ENCODE measurements around the gene KCNMB1.

The KCNMB1 gene

DNA sequence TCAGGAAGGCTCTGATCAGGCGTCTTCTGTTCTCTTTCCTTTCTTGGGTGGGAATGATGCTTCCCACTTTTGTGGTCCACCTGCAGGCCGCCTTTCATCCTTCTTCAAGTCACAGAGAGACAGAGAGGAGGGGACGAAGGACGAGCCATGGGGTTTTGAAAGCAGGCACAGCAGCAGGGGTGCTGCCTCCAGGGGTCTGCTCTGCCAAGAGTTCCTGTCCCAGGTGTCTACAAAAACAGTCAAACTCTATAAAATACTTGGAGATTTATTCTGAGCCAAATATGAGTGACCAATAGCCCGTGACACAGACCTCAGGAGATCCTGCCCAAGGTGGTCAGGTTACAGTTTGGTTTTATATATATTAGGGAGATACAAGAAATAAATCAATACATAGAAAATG, 57.1 kb downstream of the KCNMB1 start:
- Histone ChIP-seq H3K36me3 (ENCODE audit: insufficient read depth, low read length) (no peaks in the 10 kb centered on the region), H3K4me3 (ENCODE audit: low read length, poor library complexity, severe bottlenecking) (peak overlapping the region; percentile 73), H3K4me1 (ENCODE audit: insufficient read depth, low read length, poor library complexity, severe bottlenecking) (peaks cover 91% of the 10 kb centered on the region), H3K9me3 (ENCODE audit: insufficient read depth, low read depth, low read length) (no peaks in the 10 kb centered on the region), H4K20me1 (ENCODE audit: insufficient read depth, low read length, poor library complexity, severe bottlenecking) (no peaks in the 10 kb centered on the region), H3K4me2 (ENCODE audit: low read depth, low read length, poor library complexity, severe bottlenecking) (peak overlapping the region; percentile 83), H3K79me2 (ENCODE audit: insufficient read depth, low read length) (peaks cover 65% of the 10 kb centered on the region), H2AFZ (ENCODE audit: low read length) (no peak overlapping the region), H3K9ac (ENCODE audit: low read depth, low read length, poor library complexity, severe bottlenecking) (peak overlapping the region; percentile 90), H3K27me3 (ENCODE audit: insufficient read depth, low read length, poor library complexity, severe bottlenecking) (no peaks in the 10 kb centered on the region), H3K9me2 (replicated peaks; ENCODE audit: low read depth, low read length) (no peaks in the 10 kb centered on the region), H3F3A (ENCODE audit: low read depth) (peaks cover 3% of the 10 kb centered on the region)
- no peak for TF ChIP-seq EZH2phosphoT487 (IDR thresholded peaks at IDR 0.05; ENCODE audit: borderline replicate concordance)
- TF ChIP-seq, protein P1, sequence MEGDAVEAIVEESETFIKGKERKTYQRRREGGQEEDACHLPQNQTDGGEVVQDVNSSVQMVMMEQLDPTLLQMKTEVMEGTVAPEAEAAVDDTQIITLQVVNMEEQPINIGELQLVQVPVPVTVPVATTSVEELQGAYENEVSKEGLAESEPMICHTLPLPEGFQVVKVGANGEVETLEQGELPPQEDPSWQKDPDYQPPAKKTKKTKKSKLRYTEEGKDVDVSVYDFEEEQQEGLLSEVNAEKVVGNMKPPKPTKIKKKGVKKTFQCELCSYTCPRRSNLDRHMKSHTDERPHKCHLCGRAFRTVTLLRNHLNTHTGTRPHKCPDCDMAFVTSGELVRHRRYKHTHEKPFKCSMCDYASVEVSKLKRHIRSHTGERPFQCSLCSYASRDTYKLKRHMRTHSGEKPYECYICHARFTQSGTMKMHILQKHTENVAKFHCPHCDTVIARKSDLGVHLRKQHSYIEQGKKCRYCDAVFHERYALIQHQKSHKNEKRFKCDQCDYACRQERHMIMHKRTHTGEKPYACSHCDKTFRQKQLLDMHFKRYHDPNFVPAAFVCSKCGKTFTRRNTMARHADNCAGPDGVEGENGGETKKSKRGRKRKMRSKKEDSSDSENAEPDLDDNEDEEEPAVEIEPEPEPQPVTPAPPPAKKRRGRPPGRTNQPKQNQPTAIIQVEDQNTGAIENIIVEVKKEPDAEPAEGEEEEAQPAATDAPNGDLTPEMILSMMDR (conservative IDR thresholded peaks at IDR 0.05; ENCODE audit: low read length): no peak

DNA sequence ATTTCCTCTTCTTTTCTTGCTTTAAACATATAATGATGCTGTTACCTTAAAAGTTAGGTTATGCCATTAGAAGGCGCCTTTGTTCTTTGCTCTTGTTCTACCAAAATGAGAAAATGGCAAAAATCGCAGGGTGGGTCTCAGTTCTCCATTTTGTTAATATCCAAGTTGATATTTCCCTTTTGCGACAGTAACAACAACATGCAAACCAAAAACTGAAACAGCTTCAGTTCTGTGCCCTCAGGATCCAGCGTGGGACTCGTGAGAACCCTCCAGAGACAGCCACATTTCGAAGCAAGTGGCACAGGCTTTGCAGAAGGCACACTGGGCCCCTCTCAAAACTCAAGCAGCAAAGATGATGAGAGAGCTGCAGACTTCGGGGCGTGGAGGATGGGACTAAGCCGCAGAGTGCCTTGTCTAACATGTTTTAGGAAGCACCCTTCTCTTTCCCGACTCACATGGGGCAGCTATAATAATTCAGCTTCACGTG, 58.6 kb downstream of the KCNMB1 start:
- no peaks in the 10 kb centered on the region for H3K9me2 ChIP-seq (replicated peaks; ENCODE audit: low read depth, low read length)
- H3K4me2 ChIP-seq (ENCODE audit: low read depth, low read length, poor library complexity, severe bottlenecking): peak overlapping the region; percentile 83
- no peak overlapping the region for H2AFZ ChIP-seq (ENCODE audit: low read length)
- no peaks in the 10 kb centered on the region for H3K36me3 ChIP-seq (ENCODE audit: insufficient read depth, low read length)
- H3K4me3 ChIP-seq (ENCODE audit: low read length, poor library complexity, severe bottlenecking): peak overlapping the region; percentile 73
- H3F3A ChIP-seq (ENCODE audit: low read depth): peaks cover 3% of the 10 kb centered on the region
- no peaks in the 10 kb centered on the region for H3K27me3 ChIP-seq (ENCODE audit: insufficient read depth, low read length, poor library complexity, severe bottlenecking)
- H3K79me2 ChIP-seq (ENCODE audit: insufficient read depth, low read length): peaks cover 52% of the 10 kb centered on the region
- peak overlapping the region; percentile 90 for H3K9ac ChIP-seq (ENCODE audit: low read depth, low read length, poor library complexity, severe bottlenecking)
- no peaks in the 10 kb centered on the region for H3K9me3 ChIP-seq (ENCODE audit: insufficient read depth, low read depth, low read length)
- H4K20me1 ChIP-seq (ENCODE audit: insufficient read depth, low read length, poor library complexity, severe bottlenecking): no peaks in the 10 kb centered on the region
- TF ChIP-seq, protein P1 (conservative IDR thresholded peaks at IDR 0.05; ENCODE audit: low read length): no peak
- no peak for TF ChIP-seq EZH2phosphoT487 (IDR thresholded peaks at IDR 0.05; ENCODE audit: borderline replicate concordance)
- H3K4me1 ChIP-seq (ENCODE audit: insufficient read depth, low read length, poor library complexity, severe bottlenecking): peaks cover 84% of the 10 kb centered on the region

DNA sequence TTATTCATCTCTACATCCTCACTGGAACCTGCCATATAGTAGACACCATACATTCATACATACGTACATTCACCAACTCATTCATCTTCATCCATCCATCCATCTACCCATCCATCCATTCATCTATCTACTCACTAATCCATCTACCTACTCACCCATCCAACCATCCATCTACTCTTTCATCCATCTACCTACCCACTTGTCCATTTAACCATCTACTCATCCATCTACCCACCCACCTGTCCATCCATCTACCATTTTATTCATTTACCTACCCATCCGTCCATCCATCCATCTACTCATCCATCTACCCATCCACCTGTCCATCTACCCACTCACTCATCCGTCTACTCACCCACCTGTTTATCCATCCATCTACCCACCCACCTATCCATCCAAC, 59.6 kb downstream of the KCNMB1 start:
- Histone ChIP-seq H3K4me3 (ENCODE audit: low read length, poor library complexity, severe bottlenecking) (peak overlapping the region; percentile 73), H3F3A (ENCODE audit: low read depth) (peaks cover 3% of the 10 kb centered on the region), H3K79me2 (ENCODE audit: insufficient read depth, low read length) (peaks cover 46% of the 10 kb centered on the region), H2AFZ (ENCODE audit: low read length) (no peak overlapping the region), H3K9ac (ENCODE audit: low read depth, low read length, poor library complexity, severe bottlenecking) (no peak overlapping the region), H4K20me1 (ENCODE audit: insufficient read depth, low read length, poor library complexity, severe bottlenecking) (no peaks in the 10 kb centered on the region), H3K9me3 (ENCODE audit: insufficient read depth, low read depth, low read length) (no peaks in the 10 kb centered on the region), H3K9me2 (replicated peaks; ENCODE audit: low read depth, low read length) (no peaks in the 10 kb centered on the region), H3K27me3 (ENCODE audit: insufficient read depth, low read length, poor library complexity, severe bottlenecking) (no peaks in the 10 kb centered on the region), H3K4me2 (ENCODE audit: low read depth, low read length, poor library complexity, severe bottlenecking) (peak overlapping the region; percentile 83), H3K36me3 (ENCODE audit: insufficient read depth, low read length) (no peaks in the 10 kb centered on the region), H3K4me1 (ENCODE audit: insufficient read depth, low read length, poor library complexity, severe bottlenecking) (peaks cover 76% of the 10 kb centered on the region)
- TF ChIP-seq EZH2phosphoT487 (IDR thresholded peaks at IDR 0.05; ENCODE audit: borderline replicate concordance): no peak
- TF ChIP-seq, protein P1 (conservative IDR thresholded peaks at IDR 0.05; ENCODE audit: low read length): no peak

Measured in Loucy (cell line).